Testis (tissue), 3 donors: Measurements from ENCODE around the gene MON1B. TPM values are rescaled to one million over a fixed set of nuclear protein-coding genes. Genes with fewer than 3 reads are reported as not detected.

Experiments
- DNase-seq: peaks from one replicate; pipeline ENCODE4 v3.0.0-alpha.2; 2019
- H3K27ac ChIP-seq, 2 donors: fragments of 200-600 bp; sonication (generic); one replicate each; pipeline ENCODE4 v1.5.1; 2019
- H3K27me3 ChIP-seq: fragments of 200-600 bp; sonication (generic); one replicate; pipeline ENCODE4 v1.5.1; 2019
- H3K36me3 ChIP-seq: fragments of 200-600 bp; sonication (generic); one replicate; pipeline ENCODE4 v1.5.1; 2017; ENCODE audit warnings: low read depth; ENCODE audit errors: missing control alignments
- H3K4me1 ChIP-seq: fragments of 200-600 bp; sonication (generic); one replicate; pipeline ENCODE4 v1.5.1; 2019
- H3K4me3 ChIP-seq, 2 donors: fragments of 200-600 bp; sonication (generic); one replicate each; pipeline ENCODE4 v1.5.1; 2017 to 2019
- H3K9me3 ChIP-seq: fragments of 200-600 bp; sonication (generic); one replicate; pipeline ENCODE4 v1.5.1; 2017
- CTCF ChIP-seq, 3 experiments: fragments of 450-650 bp in 2 of 3; fragments of 200-600 bp in 1 of 3; sonication (generic) in 1 of 3; IDR thresholded peaks; one replicate each; pipeline ENCODE4 v1.5.1; 2016 to 2019; ENCODE audit warnings: antibody characterized with exemption in 3 of 3, mild to moderate bottlenecking in 2 of 3, moderate library complexity in 1 of 3
- POLR2A ChIP-seq: fragments of 450-650 bp; IDR thresholded peaks from one replicate; pipeline ENCODE4 v1.6.1; 2017; ENCODE audit warnings: antibody characterized with exemption, mild to moderate bottlenecking, moderate library complexity
- WGBS, 2 donors: methylation state at CpG; one replicate each; pipeline ENCODE4 v1.1.5; 2018; 5-methylcytosine and 5-hydroxymethylcytosine counted together
- intact Hi-C: fragments of 100-400 bp; cut with DNase I; formaldehyde crosslinking; loops from one replicate; pipeline ENCODE4 v1.15.1; 2023; ENCODE audit warnings: low total_unique reads
- polyA plus RNA-seq: library from polyadenylated mRNA; stranded (reverse); fragments of 350-450 nt; fragmentation: Illumina TruSeq; extraction: RNeasy Lipid Tissue Mini Kit (QIAGEN cat#74804); gene quantifications from one replicate; pipeline ENCODE4 v1.2.3, GENCODE V29; 2014; ENCODE audit warnings: low read depth, low replicate concordance; ENCODE audit not compliant: insufficient read depth
- total RNA-seq, 2 donors: library from RNA; depleted of rRNA; stranded (reverse); fragments of >200 nt; gene quantifications; one replicate each; pipeline ENCODE4 v1.2.3, GENCODE V29; 2016

The MON1B gene
- total and polyA plus RNA-seq, 3 donors from 2014 or later: 18.6 to 30.5 (median 25.4) TPM

DNA sequence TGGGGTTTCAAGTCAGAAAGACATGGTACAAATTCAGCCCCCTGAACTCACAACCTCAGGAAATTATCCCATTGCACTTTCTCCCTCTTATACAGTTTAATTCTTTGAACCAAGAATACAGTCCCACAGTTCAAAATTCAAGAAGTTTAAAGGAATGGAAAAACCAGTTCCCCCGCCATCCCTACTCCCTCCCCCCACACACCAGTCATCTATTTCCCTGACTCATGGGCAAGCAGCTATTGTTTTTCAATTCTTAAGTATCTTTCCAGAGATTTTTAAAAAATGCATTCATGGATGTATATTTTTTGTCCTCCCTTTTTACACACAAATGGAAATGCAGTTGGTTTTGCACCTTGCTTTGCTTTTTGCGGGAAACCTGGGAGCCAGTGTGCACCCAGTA is 15.5 kb downstream of the MON1B start:
- H3K9me3 ChIP-seq: no peaks in the 10 kb centered on the region
- no peak for DNase-seq
- TF ChIP-seq POLR2A: no peak
- TF ChIP-seq CTCF (IDR thresholded peaks at IDR 0.05): no peak
- no peaks in the 10 kb centered on the region for H3K36me3 ChIP-seq
- 83 to 84% methylated on average over 2 of the region's 2 CpGs for WGBS, 2 donors
- H3K4me3 ChIP-seq: no peak overlapping the region
- H3K27me3 ChIP-seq: no peaks in the 10 kb centered on the region
- intact Hi-C loops: no loop called here
- no peak overlapping the region for H3K27ac ChIP-seq
- no peaks in the 10 kb centered on the region for H3K4me1 ChIP-seq

DNA sequence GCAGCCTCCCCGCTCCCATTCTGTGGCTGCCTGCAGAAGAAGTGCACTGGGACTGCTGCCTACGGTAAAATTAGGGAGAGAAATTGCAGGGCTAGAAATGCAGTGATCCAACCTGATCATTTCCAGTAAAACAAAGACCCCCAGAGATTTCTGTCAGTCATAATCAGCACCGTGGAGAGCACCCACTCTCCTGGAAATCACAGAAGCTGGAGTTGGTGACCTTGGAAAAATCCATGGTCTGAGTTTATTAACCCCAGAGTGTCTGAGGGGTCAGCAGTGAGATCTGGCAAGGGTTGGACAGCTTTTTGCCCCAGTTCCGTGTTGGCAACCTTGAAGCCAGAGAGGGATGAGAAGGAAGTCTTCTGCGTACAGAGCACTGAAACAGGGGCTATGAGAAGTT is 16.0 kb downstream of the MON1B start:
- TF ChIP-seq CTCF (IDR thresholded peaks at IDR 0.05): no peak
- TF ChIP-seq POLR2A: no peak
- Histone ChIP-seq H3K27ac (no peak overlapping the region), H3K4me1 (no peaks in the 10 kb centered on the region), H3K27me3 (no peaks in the 10 kb centered on the region), H3K4me3 (no peak overlapping the region), H3K9me3 (no peaks in the 10 kb centered on the region), H3K36me3 (no peaks in the 10 kb centered on the region)
- intact Hi-C loops: no loop called here
- 58 to 65% methylated on average over 4 to 5 of the region's 5 CpGs for WGBS, 2 donors
- no peak for DNase-seq

GRCh38 chr16:77208382-77208781 is 17.4 kb downstream of the MON1B start:
- no peak for DNase-seq
- WGBS, 2 donors: 59 to 83% methylated on average over 3 of the region's 3 CpGs
- Histone ChIP-seq H3K9me3 (no peaks in the 10 kb centered on the region), H3K36me3 (no peaks in the 10 kb centered on the region), H3K27ac (no peak overlapping the region), H3K4me3 (no peak overlapping the region), H3K4me1 (no peaks in the 10 kb centered on the region), H3K27me3 (no peaks in the 10 kb centered on the region)
- intact Hi-C loops: no loop called here
- no peak for TF ChIP-seq POLR2A
- no peak for TF ChIP-seq CTCF (IDR thresholded peaks at IDR 0.05)

DNA sequence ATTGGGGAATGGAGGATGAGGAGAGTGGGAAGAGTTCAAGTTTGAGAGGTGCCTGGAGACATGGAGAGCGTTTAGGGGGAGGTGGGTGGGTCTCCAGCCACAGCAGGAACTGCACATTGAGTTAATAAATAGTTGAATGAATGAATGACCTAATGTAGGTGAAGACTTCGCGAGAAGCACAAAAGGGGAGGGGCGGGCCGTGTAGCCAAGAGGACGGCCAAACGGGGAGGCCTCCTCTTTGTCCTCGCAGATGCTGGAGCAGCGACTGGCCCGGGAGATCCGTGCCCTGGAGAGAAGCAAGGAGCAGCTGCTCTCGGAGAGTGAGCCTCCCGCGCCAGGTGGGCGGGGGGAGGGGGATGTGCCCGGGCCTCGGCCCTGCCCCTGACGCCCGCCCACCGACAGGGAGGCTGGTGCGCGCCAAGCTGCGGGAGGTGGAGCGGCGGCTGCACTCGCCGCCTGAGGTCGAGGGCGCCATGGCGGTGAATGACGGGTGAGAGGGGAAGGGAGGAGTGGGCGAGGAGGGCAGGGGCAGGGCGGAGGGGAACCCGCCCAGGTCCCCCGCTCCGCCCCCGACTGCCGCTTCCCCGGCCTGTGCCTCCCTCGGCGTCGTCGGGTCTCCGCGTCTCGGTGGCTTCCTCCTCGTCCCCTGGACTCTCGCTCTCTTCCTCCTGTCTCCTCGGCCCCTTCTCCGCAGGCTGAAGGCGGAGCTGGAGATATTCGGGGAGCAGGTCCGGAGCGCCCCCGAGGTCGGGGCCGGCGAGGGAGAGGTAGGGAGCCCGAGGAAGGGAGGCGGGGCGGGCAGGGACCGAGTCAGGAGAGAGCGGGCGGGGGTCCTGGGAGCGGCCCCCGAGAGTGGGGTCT is 21.1 kb downstream of the MON1B start:
- Histone ChIP-seq H3K27me3 (no peaks in the 10 kb centered on the region), H3K27ac (peak overlapping the region; percentile 10 to 83), H3K36me3 (no peaks in the 10 kb centered on the region), H3K4me1 (no peaks in the 10 kb centered on the region), H3K4me3 (peak overlapping the region; percentile 56 to 66), H3K9me3 (no peaks in the 10 kb centered on the region)
- peak; percentile 42 for DNase-seq
- intact Hi-C loops: no loop called here
- TF ChIP-seq CTCF (IDR thresholded peaks at IDR 0.05) (no peak), POLR2A (no peak)
- 2% methylated on average over 31 to 51 of the region's 66 CpGs for WGBS, 2 donors
